ENCODE measurements around the gene KARS1. TPM values are rescaled to one million over a fixed set of nuclear protein-coding genes. Genes with fewer than 3 reads are reported as not detected.

Gene KARS1
- total RNA-seq, 1 experiment from 2014 or later, result 119 TPM

DNA sequence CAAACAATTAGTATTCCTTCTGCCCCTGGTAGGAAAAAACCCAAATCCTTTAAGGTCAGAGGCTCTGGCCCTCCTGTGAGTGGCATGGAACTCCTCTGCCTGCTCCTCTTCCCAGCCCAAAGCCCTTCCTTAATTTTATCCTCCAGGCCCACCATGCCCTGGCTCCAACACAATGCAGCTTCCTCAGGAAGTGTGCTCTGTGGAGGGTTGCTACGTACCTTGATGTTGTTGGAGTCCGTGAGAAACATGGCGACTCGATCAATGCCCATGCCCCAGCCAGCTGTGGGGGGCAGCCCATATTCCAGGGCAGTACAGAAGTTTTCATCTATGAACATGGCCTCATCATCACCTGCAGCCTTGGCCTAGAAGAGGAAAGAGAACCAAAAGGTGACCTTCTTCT, 19.1 kb downstream of the KARS1 start:
- CTCF ChIA-PET, result no interaction called here
- POLR2A ChIA-PET, result no interaction called here
- H3K4me3 ChIP-seq (ENCODE audit: low read depth in 2 of 2, low read length in 2 of 2), result no peak overlapping the region
- BruUV-seq (replicated peaks), result no TSS peak
- H3K36me3 ChIP-seq (ENCODE audit: control insufficient read depth, insufficient read depth, low read length), result peaks cover 8% of the 10 kb centered on the region
- intact Hi-C loops (cut with micrococcal nuclease; ENCODE audit: unreplicated experiment) (no loop called here), in situ Hi-C loops (cut with HindIII; ENCODE audit: low pct_unique_long_range_greater_than_20kb, low sequenced_read_pairs) (no loop called here)
- no peaks in the 10 kb centered on the region for H3K27me3 ChIP-seq (ENCODE audit: control insufficient read depth, insufficient read depth, low read length)
- DNase-seq (ENCODE audit: low read depth, low spot score) (no peak), ATAC-seq (no peak)
- no peak overlapping the region for H3K27ac ChIP-seq (ENCODE audit: low read length)
- no peaks in the 10 kb centered on the region for H3K9me3 ChIP-seq (ENCODE audit: control insufficient read depth, insufficient read depth, low read depth, low read length)
- TF ChIP-seq TCF7L2 (IDR thresholded peaks at IDR 0.05; ENCODE audit: low read depth, low read length), result no peak
- no peak for TF ChIP-seq SIN3A (IDR thresholded peaks at IDR 0.05; ENCODE audit: borderline replicate concordance, insufficient read depth, low read depth, low read length)
- TF ChIP-seq CTCF (IDR thresholded peaks at IDR 0.05), result no peak
- TF ChIP-seq, protein P1, sequence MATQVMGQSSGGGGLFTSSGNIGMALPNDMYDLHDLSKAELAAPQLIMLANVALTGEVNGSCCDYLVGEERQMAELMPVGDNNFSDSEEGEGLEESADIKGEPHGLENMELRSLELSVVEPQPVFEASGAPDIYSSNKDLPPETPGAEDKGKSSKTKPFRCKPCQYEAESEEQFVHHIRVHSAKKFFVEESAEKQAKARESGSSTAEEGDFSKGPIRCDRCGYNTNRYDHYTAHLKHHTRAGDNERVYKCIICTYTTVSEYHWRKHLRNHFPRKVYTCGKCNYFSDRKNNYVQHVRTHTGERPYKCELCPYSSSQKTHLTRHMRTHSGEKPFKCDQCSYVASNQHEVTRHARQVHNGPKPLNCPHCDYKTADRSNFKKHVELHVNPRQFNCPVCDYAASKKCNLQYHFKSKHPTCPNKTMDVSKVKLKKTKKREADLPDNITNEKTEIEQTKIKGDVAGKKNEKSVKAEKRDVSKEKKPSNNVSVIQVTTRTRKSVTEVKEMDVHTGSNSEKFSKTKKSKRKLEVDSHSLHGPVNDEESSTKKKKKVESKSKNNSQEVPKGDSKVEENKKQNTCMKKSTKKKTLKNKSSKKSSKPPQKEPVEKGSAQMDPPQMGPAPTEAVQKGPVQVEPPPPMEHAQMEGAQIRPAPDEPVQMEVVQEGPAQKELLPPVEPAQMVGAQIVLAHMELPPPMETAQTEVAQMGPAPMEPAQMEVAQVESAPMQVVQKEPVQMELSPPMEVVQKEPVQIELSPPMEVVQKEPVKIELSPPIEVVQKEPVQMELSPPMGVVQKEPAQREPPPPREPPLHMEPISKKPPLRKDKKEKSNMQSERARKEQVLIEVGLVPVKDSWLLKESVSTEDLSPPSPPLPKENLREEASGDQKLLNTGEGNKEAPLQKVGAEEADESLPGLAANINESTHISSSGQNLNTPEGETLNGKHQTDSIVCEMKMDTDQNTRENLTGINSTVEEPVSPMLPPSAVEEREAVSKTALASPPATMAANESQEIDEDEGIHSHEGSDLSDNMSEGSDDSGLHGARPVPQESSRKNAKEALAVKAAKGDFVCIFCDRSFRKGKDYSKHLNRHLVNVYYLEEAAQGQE (IDR thresholded peaks at IDR 0.05; ENCODE audit: insufficient read depth in 1 of 2, low read depth in 2 of 2, low read length in 1 of 2), result no peak
- no peaks in the 10 kb centered on the region for H3K4me1 ChIP-seq (ENCODE audit: control insufficient read depth, insufficient read depth, low read length)

GRCh38 chr16:75627851-75628250, 19.6 kb downstream of the KARS1 start:
- H3K27ac ChIP-seq (ENCODE audit: low read length), result no peak overlapping the region
- in situ Hi-C loops (cut with HindIII; ENCODE audit: low pct_unique_long_range_greater_than_20kb, low sequenced_read_pairs) (no loop called here), intact Hi-C loops (cut with micrococcal nuclease; ENCODE audit: unreplicated experiment) (no loop called here)
- no peaks in the 10 kb centered on the region for H3K4me1 ChIP-seq (ENCODE audit: control insufficient read depth, insufficient read depth, low read length)
- no TSS peak for BruUV-seq (replicated peaks)
- no peak overlapping the region for H3K4me3 ChIP-seq (ENCODE audit: low read depth in 2 of 2, low read length in 2 of 2)
- TF ChIP-seq TCF7L2 (IDR thresholded peaks at IDR 0.05; ENCODE audit: low read depth, low read length) (no peak), SIN3A (IDR thresholded peaks at IDR 0.05; ENCODE audit: borderline replicate concordance, insufficient read depth, low read depth, low read length) (no peak), POLR2AphosphoS5 (IDR thresholded peaks at IDR 0.05; ENCODE audit: low read depth, low read length) (no peak), CTCF (IDR thresholded peaks at IDR 0.05) (no peak)
- TF ChIP-seq, protein P1 (IDR thresholded peaks at IDR 0.05; ENCODE audit: insufficient read depth in 1 of 2, low read depth in 2 of 2, low read length in 1 of 2), result no peak
- no peaks in the 10 kb centered on the region for H3K27me3 ChIP-seq (ENCODE audit: control insufficient read depth, insufficient read depth, low read length)
- DNase-seq (ENCODE audit: low read depth, low spot score) (no peak), ATAC-seq (no peak)
- no peaks in the 10 kb centered on the region for H3K9me3 ChIP-seq (ENCODE audit: control insufficient read depth, insufficient read depth, low read depth, low read length)
- ChIA-PET CTCF (no interaction called here), POLR2A (no interaction called here)
- peaks cover 8% of the 10 kb centered on the region for H3K36me3 ChIP-seq (ENCODE audit: control insufficient read depth, insufficient read depth, low read length)
